ENCODE measurements around the gene MAPK14.

The MAPK14 gene

DNA sequence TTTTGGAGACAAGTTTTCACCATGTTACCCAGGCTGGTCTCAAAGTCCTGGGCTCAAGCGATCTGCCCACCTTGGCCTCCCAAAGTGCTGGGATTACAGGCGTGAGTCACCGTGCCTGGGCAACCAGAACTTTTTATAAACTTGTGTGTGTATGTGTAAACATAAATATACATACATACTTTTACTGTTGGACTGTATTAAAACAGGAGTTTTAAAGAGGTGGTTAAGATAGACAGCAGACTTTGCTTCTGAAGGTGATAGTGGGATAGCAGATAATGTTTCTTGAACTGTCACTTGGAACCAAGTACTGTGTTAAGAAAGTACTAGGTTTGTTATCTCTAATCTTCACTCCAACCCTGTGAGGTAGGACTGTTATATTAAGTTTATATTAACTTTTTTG lies 74.1 kb downstream of the MAPK14 start:
- no peak for DNase-seq (ENCODE audit: low read depth)

DNA sequence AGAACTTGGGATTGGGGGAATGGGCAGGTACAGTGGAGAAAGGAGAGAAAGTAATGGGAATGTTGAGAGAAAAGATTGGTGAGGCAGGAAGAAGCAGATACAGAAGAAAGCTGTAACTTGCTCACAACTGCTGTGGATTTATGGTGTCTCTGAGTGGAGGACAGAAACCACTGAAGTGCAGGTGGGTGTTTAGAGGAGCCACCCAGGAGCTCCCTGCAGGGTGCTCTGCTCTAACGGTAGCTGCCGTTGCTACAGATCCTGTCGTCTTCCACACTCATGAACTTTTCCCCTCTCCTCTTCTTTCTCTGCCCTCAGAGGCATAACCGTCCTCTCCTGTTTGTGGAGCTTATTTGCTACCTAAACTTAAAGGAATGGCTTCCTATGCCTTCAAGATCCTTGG lies 75.2 kb downstream of the MAPK14 start:
- DNase-seq (ENCODE audit: low read depth), result no peak

GRCh38 chr6:36104836-36105235 lies 77.2 kb downstream of the MAPK14 start:
- no peak for DNase-seq (ENCODE audit: low read depth)

GRCh38 chr6:36109092-36109491 lies 81.5 kb downstream of the MAPK14 start:
- DNase-seq (ENCODE audit: low read depth), result no peak

DNA sequence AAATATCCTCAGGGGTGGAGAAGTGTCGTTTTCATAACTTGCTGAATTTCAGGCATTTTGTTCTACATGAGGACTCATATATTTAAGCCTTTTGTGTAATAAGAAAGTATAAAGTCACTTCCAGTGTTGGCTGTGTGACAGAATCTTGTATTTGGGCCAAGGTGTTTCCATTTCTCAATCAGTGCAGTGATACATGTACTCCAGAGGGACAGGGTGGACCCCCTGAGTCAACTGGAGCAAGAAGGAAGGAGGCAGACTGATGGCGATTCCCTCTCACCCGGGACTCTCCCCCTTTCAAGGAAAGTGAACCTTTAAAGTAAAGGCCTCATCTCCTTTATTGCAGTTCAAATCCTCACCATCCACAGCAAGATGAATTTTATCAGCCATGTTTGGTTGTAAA lies 82.4 kb downstream of the MAPK14 start:
- DNase-seq (ENCODE audit: low read depth), result no peak

DNA sequence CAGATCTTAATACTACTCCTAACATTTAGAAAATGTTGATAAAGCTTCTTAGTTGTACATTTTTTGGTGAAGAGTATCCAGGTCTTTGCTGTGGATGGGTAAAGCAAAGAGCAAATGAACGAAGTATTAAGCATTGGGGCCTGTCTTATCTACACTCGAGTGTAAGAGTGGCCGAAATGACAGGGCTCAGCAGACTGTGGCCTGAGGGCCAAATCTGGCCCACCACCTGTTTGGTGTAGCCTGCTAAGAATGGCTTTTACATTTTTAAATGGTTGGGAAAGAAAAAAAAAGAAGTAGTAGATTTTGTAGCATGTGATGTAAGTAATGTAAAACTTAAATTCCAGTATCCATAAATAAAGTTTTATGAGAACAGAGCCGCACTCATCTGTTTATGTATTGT lies 83.3 kb downstream of the MAPK14 start:
- DNase-seq (ENCODE audit: low read depth), result no peak

DNA sequence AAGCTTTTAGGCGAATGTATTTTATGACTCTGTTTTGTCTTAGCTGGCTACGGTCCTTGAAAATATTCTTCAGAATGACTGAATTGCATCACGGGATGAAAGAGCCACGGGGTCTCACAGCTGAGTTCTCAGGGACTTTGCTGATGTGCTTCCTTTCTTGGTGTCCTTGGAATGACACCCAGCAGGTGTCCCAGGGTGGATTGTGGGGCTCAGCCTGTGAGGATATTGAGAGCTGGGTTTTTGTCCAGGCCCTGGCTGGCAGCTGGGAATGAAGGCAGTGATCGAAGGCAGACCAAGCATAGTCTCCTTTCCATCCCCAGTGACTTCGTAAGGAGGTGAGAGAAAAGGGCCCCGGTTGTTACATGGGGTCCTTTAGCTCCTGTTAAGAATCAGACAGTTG lies 83.9 kb downstream of the MAPK14 start:
- DNase-seq (ENCODE audit: low read depth), result no peak

DNA sequence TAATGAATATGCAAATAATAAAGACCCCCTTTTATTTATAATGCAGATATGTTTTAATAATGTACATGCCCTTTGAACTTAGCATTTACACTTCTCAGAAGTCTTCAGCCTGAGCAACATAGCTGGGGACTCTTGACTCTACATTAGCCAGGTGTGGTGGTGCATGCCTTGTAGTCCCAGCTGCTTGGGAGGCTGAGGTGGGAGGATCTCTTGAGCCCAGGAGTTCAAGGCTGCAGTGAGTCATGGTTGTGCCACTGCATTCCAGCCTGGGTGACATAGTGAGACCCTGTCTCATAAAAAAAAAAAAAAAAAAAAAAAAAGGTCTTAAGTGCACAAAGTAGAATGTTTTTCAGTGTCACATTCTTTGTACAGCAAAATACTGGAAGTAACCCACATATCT lies 85.4 kb downstream of the MAPK14 start:
- DNase-seq (ENCODE audit: low read depth), result no peak

- no peak for DNase-seq (ENCODE audit: low read depth)
These were observed 86.1 kb downstream of the MAPK14 start for GRCh38 chr6:36113703-36114102.

DNA sequence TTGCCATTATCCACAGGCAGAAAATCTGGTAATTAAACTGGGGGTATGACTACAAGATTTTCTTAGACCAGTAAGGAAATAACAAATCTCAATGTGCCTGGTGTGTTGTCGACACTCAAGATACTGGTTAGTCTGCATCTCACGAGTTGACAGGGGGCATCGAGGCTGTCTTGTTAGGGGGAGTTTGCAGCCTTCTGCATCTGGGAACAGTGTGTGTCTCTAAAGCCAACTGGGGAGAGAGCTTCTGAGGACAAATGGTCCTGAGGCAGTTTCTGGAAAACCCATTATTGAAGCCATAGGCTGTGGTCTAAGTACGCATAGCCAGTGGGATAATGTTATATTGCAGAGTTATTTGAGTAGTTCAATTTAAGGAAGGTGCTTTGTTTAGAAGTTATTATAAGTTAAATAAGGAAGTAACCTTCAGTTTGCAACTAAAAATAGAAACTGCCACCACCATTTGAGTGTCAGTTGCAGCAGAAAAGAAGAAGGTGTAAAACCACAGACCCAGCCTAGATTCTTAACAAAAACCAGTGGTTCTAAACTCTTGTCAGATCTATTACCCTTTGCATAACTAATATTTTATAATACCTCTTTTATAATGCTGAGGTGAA lies 87.3 kb downstream of the MAPK14 start:
- no peak for DNase-seq (ENCODE audit: low read depth)

GRCh38 chr6:36115412-36115811 lies 87.8 kb downstream of the MAPK14 start:
- DNase-seq (ENCODE audit: low read depth), result no peak

- no peak for DNase-seq (ENCODE audit: low read depth)
These were observed 88.7 kb downstream of the MAPK14 start for GRCh38 chr6:36116066-36116864.

DNA sequence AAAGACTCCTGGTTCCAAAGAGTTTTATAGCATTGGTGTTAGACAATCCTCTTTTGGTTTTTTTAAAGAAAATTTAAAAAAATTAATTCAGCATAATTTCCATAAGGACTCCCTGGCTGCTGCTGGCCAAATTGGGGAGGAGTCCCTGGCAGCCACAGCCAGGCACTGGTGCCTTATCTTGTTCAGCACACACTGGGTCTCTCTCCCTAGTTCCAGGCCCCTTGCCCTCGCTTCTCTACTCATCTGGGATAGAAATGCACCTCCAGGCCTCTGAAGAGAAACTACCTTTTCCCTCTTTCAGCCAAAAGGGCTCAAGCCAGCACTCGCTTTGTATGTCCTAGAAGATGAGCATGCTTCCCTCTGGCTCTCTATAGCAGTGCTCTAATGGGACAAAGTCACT lies 89.3 kb downstream of the MAPK14 start:
- no peak for DNase-seq (ENCODE audit: low read depth)

DNA sequence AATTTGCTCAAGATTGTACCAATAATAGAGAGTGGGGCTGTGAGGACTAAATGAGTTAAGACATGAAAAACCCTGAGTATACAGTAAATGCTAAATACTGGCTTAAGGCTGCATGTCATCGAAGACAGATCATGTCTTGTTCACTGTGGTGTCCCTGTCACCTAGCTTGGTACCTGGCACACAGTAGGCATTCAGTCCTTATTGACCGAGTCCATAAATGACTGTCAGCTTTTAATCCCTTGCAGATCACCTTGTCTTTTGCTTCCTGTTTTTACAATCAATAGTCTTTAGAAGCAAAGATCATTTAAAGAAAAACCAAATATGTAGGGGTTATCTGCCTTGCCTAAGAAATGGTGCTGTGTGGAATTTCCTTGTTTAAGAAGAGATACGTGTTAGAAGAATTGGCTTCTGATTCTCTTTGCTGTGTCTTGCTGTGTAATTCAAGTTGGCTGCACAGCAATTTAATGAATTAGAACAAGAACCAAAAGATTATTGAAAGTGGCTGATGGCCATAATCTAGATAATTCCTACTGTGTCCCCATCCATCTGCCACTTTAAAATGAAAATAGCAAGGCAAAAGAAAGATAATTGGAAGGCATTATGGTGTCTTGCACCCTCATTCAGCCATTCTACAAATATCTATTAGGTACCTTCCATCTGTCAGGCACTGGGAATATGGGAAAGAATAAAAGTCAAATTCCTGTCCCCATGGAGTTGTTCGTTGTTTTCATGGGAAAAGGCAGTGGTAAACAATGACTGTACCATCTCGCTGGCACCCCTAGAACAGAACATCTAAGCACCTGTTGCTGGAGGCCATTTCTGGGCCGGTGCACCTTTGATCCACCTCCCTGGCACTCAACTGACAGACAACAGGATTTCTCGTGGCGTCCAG lies 90.3 kb downstream of the MAPK14 start:
- no peak for DNase-seq (ENCODE audit: low read depth)

DNA sequence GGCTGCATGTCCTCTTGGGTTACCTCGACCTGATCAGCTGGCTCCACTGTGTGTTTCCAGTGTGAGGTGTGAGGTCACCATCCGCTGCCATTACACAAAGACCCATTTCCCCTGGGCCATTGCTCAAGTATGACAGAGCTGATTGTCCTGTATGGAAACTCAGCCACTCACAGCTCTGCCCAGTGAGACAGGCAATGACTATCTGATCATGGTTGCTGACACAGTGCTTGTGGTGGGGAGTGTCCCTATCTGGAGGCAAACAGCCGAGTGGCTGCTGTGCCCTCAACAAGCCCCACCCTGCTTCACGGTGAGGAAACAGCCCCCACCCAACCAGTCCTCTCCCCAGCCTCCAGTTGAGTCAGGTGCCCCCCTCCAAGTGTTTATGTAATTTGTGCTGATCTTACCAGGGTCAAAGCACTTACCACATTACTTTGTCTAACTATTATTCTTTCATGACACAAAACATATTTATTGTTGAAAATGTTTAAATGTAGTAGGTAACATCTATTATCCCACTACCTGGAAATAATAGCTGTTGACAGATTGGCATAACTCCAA lies 91.0 kb downstream of the MAPK14 start:
- DNase-seq (ENCODE audit: low read depth), result no peak

DNA sequence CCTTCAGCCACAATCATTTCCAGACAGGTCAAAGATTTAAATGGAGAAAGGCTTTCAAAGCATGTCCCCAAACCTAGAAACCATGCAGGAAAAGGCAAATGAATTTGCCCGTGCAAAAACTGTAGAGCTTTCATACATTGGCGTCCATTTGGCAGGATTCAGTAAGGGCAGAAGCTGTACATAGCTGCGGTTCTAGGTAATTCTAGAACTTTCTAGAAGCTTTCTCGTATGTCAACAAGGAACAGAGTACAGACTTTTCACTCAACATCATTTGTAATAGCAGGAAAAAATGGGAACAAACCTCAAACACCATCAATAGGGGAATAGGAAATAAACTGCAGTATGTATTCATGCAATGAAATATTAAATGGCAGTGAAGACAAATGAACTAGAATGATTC lies 91.6 kb downstream of the MAPK14 start:
- DNase-seq (ENCODE audit: low read depth), result no peak

GRCh38 chr6:36120018-36120417 lies 92.4 kb downstream of the MAPK14 start:
- DNase-seq (ENCODE audit: low read depth), result no peak

GRCh38 chr6:36120539-36120938 lies 92.9 kb downstream of the MAPK14 start:
- DNase-seq (ENCODE audit: low read depth), result no peak

DNA sequence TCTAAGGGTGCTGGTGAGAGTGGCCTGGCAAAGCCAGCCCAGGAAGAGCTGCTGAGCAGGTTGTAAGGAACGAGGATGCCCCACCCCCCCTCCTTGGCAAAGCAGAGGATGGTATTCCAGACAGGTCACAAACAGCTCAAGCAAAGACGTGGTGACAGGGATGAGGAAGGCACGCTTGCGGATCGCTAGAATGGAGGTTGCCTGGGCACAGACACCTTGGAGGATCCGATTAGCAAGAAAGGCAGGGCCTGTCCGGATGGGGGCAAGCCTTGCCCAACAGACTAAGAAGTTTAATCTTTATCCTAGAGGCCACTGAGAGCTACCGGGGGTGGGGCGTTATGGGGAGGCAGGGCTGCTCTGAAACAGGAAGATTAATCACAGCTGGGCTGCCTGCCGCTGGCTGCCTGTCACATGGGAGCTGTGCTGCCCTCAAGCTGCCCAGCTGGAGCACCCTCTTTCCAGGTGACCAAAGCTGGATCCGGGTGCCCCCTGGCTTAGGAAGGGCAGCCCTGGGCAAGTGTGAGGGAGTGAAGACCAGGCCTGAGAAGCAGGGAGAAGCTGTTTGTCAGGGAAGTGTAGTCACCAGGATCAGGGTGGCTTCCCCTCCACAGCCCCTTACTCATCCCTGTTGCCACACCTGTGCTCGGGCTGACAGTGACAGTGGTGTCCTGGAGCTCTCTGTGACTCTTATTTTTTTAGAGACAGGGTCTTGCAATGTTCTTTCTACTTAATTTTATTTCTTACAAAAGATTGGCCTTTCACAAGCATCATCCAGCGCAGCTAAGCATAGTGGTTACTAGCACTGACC lies 93.6 kb downstream of the MAPK14 start:
- peak; percentile 33 for DNase-seq (ENCODE audit: low read depth)

- DNase-seq (ENCODE audit: low read depth), result no peak
These were observed 94.3 kb downstream of the MAPK14 start for GRCh38 chr6:36121787-36122494.
